Measurements from ENCODE around the gene DNAJB6. TPM values are rescaled to one million over a fixed set of nuclear protein-coding genes. Genes with fewer than 3 reads are reported as not detected.

Gene DNAJB6
- total RNA-seq, 1 experiment from 2014 or later: 82.5 TPM

DNA sequence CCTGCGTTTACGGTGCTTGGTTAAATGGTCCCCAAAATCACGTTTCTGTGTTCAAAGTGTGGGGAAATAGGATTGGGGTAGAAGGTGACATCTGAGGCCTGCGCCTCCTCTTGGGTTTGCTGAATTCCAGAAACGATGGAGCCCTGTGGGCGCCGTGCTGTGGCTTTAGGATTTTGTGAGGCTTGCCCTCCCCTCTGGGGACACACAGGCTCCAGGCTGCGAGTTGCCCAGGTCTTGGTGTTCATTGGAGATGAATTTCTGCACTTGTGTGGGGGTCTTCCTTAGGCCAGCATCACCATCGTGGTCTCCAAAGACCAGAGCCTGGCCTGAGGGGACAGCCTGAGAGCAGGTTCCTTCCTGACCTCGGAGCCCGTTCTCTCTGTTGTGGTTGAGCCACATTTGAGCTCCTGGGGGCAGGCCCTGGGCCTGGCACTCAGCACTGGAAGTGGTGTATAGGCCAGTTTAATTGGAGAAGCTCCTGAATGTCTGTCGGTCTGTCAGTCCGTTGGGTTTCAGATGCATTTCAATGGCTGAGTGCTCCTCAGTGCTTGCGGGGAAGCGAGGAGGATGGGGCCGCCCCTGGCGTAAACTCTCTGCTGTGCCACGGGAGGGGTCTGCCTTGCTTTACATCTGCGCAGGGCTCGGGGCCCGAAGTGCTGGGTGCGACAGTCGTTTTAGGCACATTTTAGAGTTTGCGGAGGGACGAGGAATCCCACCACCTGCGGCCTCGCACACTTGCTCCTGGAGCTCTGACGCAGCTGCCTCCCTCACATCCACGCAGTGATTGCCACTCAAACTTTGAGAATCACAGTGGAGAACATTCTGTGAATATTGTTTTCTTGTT is 71.7 kb downstream of the DNAJB6 start:
- Histone ChIP-seq H3K27ac (ENCODE audit: low read depth, low read length) (no peak overlapping the region), H2AFZ (ENCODE audit: low read depth, low read length, poor library complexity, severe bottlenecking) (no peak overlapping the region), H3K27me3 (ENCODE audit: insufficient read depth, low read length) (no peaks in the 10 kb centered on the region), H3K4me1 (ENCODE audit: control insufficient read depth in 1 of 2, insufficient read depth in 2 of 2, low read length in 2 of 2) (no peaks in the 10 kb centered on the region), H3K9ac (ENCODE audit: low read length) (no peak overlapping the region), H3K36me3 (ENCODE audit: control insufficient read depth in 1 of 2, insufficient read depth in 2 of 2, low read length in 2 of 2) (no peaks in the 10 kb centered on the region), H3K79me2 (ENCODE audit: insufficient read depth, low read length) (no peaks in the 10 kb centered on the region), H3K9me2 (ENCODE audit: insufficient read depth) (no peaks in the 10 kb centered on the region), H4K20me1 (ENCODE audit: insufficient read depth) (no peaks in the 10 kb centered on the region), H3K4me2 (ENCODE audit: low read length) (no peak overlapping the region), H3K4me3 (replicated peaks in 1 of 2; ENCODE audit: low read depth in 1 of 2, low read length in 2 of 2) (no peak overlapping the region), H3K9me3 (ENCODE audit: control insufficient read depth in 1 of 2, insufficient read depth in 1 of 2, low read depth in 1 of 2, low read length in 2 of 2) (no peaks in the 10 kb centered on the region)
- intact Hi-C loops (cut with micrococcal nuclease): no loop called here
- no peak for TF ChIP-seq EZH2 (IDR thresholded peaks at IDR 0.05)
- TF ChIP-seq SRF (IDR thresholded peaks at IDR 0.05; ENCODE audit: low read depth): no peak
- TF ChIP-seq ZNF274 (IDR thresholded peaks at IDR 0.05; ENCODE audit: low read depth, low read length): no peak
- TF ChIP-seq, protein P1, sequence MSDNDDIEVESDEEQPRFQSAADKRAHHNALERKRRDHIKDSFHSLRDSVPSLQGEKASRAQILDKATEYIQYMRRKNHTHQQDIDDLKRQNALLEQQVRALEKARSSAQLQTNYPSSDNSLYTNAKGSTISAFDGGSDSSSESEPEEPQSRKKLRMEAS (IDR thresholded peaks at IDR 0.05): no peak
- TF ChIP-seq ELF1 (IDR thresholded peaks at IDR 0.05; ENCODE audit: borderline replicate concordance, low read depth): no peak
- TF ChIP-seq, protein P2, sequence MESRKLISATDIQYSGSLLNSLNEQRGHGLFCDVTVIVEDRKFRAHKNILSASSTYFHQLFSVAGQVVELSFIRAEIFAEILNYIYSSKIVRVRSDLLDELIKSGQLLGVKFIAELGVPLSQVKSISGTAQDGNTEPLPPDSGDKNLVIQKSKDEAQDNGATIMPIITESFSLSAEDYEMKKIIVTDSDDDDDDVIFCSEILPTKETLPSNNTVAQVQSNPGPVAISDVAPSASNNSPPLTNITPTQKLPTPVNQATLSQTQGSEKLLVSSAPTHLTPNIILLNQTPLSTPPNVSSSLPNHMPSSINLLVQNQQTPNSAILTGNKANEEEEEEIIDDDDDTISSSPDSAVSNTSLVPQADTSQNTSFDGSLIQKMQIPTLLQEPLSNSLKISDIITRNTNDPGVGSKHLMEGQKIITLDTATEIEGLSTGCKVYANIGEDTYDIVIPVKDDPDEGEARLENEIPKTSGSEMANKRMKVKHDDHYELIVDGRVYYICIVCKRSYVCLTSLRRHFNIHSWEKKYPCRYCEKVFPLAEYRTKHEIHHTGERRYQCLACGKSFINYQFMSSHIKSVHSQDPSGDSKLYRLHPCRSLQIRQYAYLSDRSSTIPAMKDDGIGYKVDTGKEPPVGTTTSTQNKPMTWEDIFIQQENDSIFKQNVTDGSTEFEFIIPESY (IDR thresholded peaks at IDR 0.05; ENCODE audit: extremely low read depth, insufficient replicate concordance, low read length): no peak
- no peak for TF ChIP-seq TCF7L2 (IDR thresholded peaks at IDR 0.05; ENCODE audit: borderline replicate concordance, extremely low read depth, insufficient read depth, insufficient read length)
- TF ChIP-seq ZFX (IDR thresholded peaks at IDR 0.05): no peak
- no peak for DNase-seq (ENCODE audit: low read depth, low spot score)
- BruUV-seq (replicated peaks): no TSS peak
- POLR2A ChIA-PET: no interaction called here
- RAD21 ChIA-PET (ENCODE audit: low non-redundant PET in 1 of 2, low total read pairs in 2 of 2, uncharacterized antibody in 2 of 2, unreplicated experiment in 2 of 2): no interaction called here
- no peak for ATAC-seq
- CTCF ChIA-PET: no interaction called here
